MCF 10A (cell line): ENCODE results near the gene SLC6A5. TPM values are rescaled to one million over a fixed set of nuclear protein-coding genes. Genes with fewer than 3 reads are reported as not detected.

Source experiments
- BruUV-seq: library from RNA; stranded (reverse); fragments of 400-500 nt; replicated peaks from 2 replicates; lab custom pipeline; 2021; lab: Mats Ljungman, UMichigan
- CTCF ChIA-PET: fragments of 300-600 bp; sonication (Branson Sonifier 250); formaldehyde crosslinking; extraction: SDS; loops from one replicate; lab custom pipeline; 2021; ENCODE audit warnings: antibody characterized with exemption, inconsistent platforms; lab: Yijun Ruan, JAX
- POLR2A ChIA-PET: fragments of 300-600, 350-650 bp; sonication (Branson Sonifier 250); formaldehyde crosslinking; extraction: SDS; loops from one replicate; lab custom pipeline; 2020; ENCODE audit warnings: antibody characterized with exemption, inconsistent platforms; lab: Yijun Ruan, JAX
- DNase-seq: peaks from one replicate; pipeline ENCODE4 v3.0.0-alpha.2; 2018; ENCODE audit not compliant: unreplicated experiment
- H3K27ac Mint-ChIP-seq: one replicate; pipeline ENCODE4 v1.8.0; 2022; ENCODE audit warnings: mild to moderate bottlenecking, low read depth, mixed read lengths; ENCODE audit not compliant: unreplicated experiment
- H3K27me3 Mint-ChIP-seq: one replicate; pipeline ENCODE4 v1.8.0; 2022; ENCODE audit warnings: mixed read lengths; ENCODE audit not compliant: insufficient read depth, unreplicated experiment
- H3K36me3 Mint-ChIP-seq: one replicate; pipeline ENCODE4 v1.8.0; 2022; ENCODE audit warnings: mild to moderate bottlenecking, moderate library complexity, mixed read lengths; ENCODE audit not compliant: insufficient read depth, unreplicated experiment
- H3K4me1 Mint-ChIP-seq: one replicate; pipeline ENCODE4 v1.8.0; 2022; ENCODE audit warnings: mixed read lengths; ENCODE audit not compliant: insufficient read depth, unreplicated experiment
- H3K4me3 Mint-ChIP-seq: one replicate; pipeline ENCODE4 v1.8.0; 2022; ENCODE audit warnings: mild to moderate bottlenecking, moderate library complexity, mixed read lengths; ENCODE audit not compliant: unreplicated experiment
- H3K9me3 Mint-ChIP-seq: one replicate; pipeline ENCODE4 v1.8.0; 2022; ENCODE audit warnings: mixed read lengths; ENCODE audit not compliant: unreplicated experiment
- intact Hi-C: fragments of 100-400 bp; cut with micrococcal nuclease; formaldehyde crosslinking; loops from 2 replicates; pipeline ENCODE4 v1.14.1; 2022
- total RNA-seq: library from RNA; stranded (reverse); gene quantifications from 2 replicates; pipeline ENCODE4 v1.2.3, GENCODE V29; 2022
- TF ChIP-seq, protein P1 (sequence below): fragments of 200-600 bp; IDR thresholded peaks from one replicate; pipeline ENCODE4 v1.8.0; 2022; ENCODE audit warnings: antibody characterized with exemption, mild to moderate bottlenecking; ENCODE audit not compliant: unreplicated experiment

SLC6A5 gene
- total RNA-seq, 1 experiment from 2014 or later, result not detected

DNA sequence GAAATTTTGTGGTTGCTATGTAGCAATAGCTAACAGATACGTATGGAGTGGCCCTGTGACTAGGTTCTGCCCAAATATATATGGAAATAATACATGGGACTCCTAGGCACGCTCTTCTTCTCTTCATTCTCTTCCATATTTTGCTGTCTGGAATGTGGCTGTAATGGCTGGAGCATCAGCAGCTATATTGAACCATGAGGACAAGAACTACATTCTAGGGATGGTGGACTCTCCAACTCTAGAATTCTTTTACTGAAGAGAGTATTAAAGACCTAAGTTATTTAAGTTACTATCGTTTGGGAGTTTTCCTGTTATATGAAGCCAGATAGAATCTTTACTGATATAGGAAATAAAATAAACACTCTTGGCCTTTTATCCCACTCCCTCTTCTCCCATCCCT, 62.4 kb downstream of the SLC6A5 start:
- TF ChIP-seq, protein P1, sequence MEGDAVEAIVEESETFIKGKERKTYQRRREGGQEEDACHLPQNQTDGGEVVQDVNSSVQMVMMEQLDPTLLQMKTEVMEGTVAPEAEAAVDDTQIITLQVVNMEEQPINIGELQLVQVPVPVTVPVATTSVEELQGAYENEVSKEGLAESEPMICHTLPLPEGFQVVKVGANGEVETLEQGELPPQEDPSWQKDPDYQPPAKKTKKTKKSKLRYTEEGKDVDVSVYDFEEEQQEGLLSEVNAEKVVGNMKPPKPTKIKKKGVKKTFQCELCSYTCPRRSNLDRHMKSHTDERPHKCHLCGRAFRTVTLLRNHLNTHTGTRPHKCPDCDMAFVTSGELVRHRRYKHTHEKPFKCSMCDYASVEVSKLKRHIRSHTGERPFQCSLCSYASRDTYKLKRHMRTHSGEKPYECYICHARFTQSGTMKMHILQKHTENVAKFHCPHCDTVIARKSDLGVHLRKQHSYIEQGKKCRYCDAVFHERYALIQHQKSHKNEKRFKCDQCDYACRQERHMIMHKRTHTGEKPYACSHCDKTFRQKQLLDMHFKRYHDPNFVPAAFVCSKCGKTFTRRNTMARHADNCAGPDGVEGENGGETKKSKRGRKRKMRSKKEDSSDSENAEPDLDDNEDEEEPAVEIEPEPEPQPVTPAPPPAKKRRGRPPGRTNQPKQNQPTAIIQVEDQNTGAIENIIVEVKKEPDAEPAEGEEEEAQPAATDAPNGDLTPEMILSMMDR, result no peak
- H3K27ac Mint-ChIP-seq, result no peak overlapping the region
- peaks cover 37% of the 10 kb centered on the region for H3K27me3 Mint-ChIP-seq
- DNase-seq, result no peak
- ChIA-PET CTCF (interaction anchor here (1.2 to 1.5 kb wide), 3 partner anchors 9 to 14 kb away, joined by 3 to 4 read pairs (median 4); no protein-coding TSS in a partner anchor), POLR2A (interaction anchor here (0.7 kb wide), 1 partner anchor 281 kb away, joined by 4 read pairs; no protein-coding TSS in a partner anchor)
- no peaks in the 10 kb centered on the region for H3K4me1 Mint-ChIP-seq
- BruUV-seq, result no TSS peak
- H3K36me3 Mint-ChIP-seq, result no peaks in the 10 kb centered on the region
- intact Hi-C loops, result no loop called here
- no peak overlapping the region for H3K4me3 Mint-ChIP-seq
- H3K9me3 Mint-ChIP-seq, result peaks cover 8% of the 10 kb centered on the region

GRCh38 chr11:20668131-20668809, 68.9 kb downstream of the SLC6A5 start:
- intact Hi-C loops, result no loop called here
- DNase-seq, result no peak
- ChIA-PET POLR2A (no interaction called here), CTCF (interaction anchor here (0.6 to 1.5 kb wide), 4 partner anchors 11 to 724 kb away, joined by 3 to 6 read pairs (median 3); no protein-coding TSS in a partner anchor)
- H3K4me3 Mint-ChIP-seq, result no peak overlapping the region
- H3K4me1 Mint-ChIP-seq, result no peaks in the 10 kb centered on the region
- H3K36me3 Mint-ChIP-seq, result no peaks in the 10 kb centered on the region
- TF ChIP-seq, protein P1, result no peak
- no peak overlapping the region for H3K27ac Mint-ChIP-seq
- no peaks in the 10 kb centered on the region for H3K9me3 Mint-ChIP-seq
- peaks cover 67% of the 10 kb centered on the region for H3K27me3 Mint-ChIP-seq
- BruUV-seq, result no TSS peak

DNA sequence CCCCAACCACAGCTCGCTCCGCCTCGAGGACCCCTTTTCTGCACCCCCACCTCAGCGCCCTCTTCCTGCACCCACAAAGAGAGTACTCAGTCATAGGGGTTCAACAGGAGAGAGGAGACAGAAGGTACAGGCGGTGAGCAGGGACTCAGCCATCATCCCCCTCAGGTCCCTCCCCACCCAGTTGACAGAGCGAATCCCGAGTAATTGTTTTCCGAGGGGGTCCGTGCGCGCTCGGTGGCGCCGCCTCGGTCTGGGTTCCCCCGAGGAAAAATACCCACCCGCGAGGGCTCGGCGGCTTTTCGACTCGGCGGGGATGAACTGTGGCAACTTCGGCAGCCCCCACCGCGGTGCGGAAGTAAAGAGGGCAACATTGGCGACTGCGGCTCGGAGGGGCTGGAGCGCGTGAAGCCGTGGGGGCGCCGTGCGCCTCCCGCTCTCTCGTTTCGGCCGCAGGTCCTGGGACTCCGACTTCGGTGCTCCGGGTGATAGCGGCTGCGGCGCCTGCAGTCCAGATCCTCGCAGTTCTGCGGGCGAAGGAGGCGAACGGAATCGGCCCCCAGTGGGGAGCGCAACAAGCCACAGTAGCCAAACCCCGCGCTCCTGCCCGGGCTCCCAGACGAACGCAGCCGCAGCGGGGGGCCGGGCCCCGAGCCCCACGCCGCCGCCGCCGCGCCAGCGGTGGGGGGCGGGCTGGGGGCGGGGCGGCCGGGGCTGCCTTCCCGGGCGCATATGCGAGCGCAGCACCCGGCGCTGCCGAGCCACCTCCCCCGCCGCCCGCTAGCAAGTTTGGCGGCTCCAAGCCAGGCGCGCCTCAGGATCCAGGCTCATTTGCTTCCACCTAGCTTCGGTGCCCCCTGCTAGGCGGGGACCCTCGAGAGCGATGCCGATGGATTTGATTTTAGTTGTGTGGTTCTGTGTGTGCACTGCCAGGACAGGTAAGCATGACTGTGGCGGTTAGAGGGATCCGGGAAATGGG, 69.7 kb downstream of the SLC6A5 start, which contains the start of gene NELL1:
Gene NELL1, plus strand, starts transcription at position 743 of the 976 bp plus-strand sequence.
- BruUV-seq, result no TSS peak
- ChIA-PET POLR2A (no interaction called here), CTCF (interaction anchor here (0.6 to 0.7 kb wide), 2 partner anchors 10 to 724 kb away, joined by 3 read pairs; no protein-coding TSS in a partner anchor)
- H3K27me3 Mint-ChIP-seq, result peaks cover 71% of the 10 kb centered on the region
- intact Hi-C loops, result no loop called here
- no peak within 1 kb of the TSS for H3K4me3 Mint-ChIP-seq
- H3K36me3 Mint-ChIP-seq, result no peaks in the 10 kb centered on the region
- H3K27ac Mint-ChIP-seq, result no peak within 1 kb of the TSS
- no peaks in the 10 kb centered on the region for H3K9me3 Mint-ChIP-seq
- no peaks in the 10 kb centered on the region for H3K4me1 Mint-ChIP-seq
- DNase-seq, result no peak
- TF ChIP-seq, protein P1, result no peak
